Brain microvascular endothelial cell (primary cell): ENCODE measurements around the gene HS1BP3.
A peak's percentile ranks its signal among the peaks of the same experiment; 100 is the strongest.

Source experiments
- DNase-seq: peaks from one replicate; pipeline ENCODE4 v3.0.0-alpha.2; 2020
- H3K27ac ChIP-seq: fragments of 250-450 bp; sonication (Bioruptor Pico); 2 replicates; pipeline ENCODE4 v1.5.1; 2020; ENCODE audit warnings: mild to moderate bottlenecking, moderate library complexity
- H3K27me3 ChIP-seq: fragments of 250-450 bp; sonication (Bioruptor Pico); replicated peaks from 2 replicates; pipeline ENCODE4 v1.5.1; 2020; ENCODE audit warnings: mild to moderate bottlenecking
- H3K36me3 ChIP-seq: fragments of 250-450 bp; sonication (Bioruptor Pico); replicated peaks from 2 replicates; pipeline ENCODE4 v1.5.1; 2020; ENCODE audit warnings: mild to moderate bottlenecking
- H3K4me3 ChIP-seq: 2 replicates; pipeline ENCODE4 v1.5.1; 2011; ENCODE audit warnings: low read depth, mild to moderate bottlenecking, control low read depth, low read length, moderate library complexity
- CTCF ChIP-seq: IDR thresholded peaks from 2 replicates; pipeline ENCODE4 v1.5.1; 2011; ENCODE audit warnings: low read depth, mild to moderate bottlenecking, moderate library complexity, low read length, control low read depth, inconsistent platforms; ENCODE audit errors: missing control alignments
- in situ Hi-C: cut with HindIII; loops from 2 replicates; pipeline ENCODE4 v1.10.0; 2017; ENCODE audit warnings: low sequenced_read_pairs, low pct_ligation_motif_present

Gene HS1BP3

GRCh38 chr2:20606198-20606597 is 44.7 kb downstream of the HS1BP3 start:
- in situ Hi-C loops = no loop called here
- Histone ChIP-seq H3K36me3 (no peaks in the 10 kb centered on the region), H3K27ac (no peak overlapping the region), H3K4me3 (no peak overlapping the region), H3K27me3 (no peaks in the 10 kb centered on the region)
- DNase-seq = no peak
- no peak for TF ChIP-seq CTCF

- Histone ChIP-seq H3K36me3 (no peaks in the 10 kb centered on the region), H3K27ac (no peak overlapping the region), H3K4me3 (no peak overlapping the region), H3K27me3 (no peaks in the 10 kb centered on the region)
- DNase-seq = no peak
- in situ Hi-C loops = no loop called here
- no peak for TF ChIP-seq CTCF
These were observed 45.9 kb downstream of the HS1BP3 start for GRCh38 chr2:20604951-20605381.

GRCh38 chr2:20604401-20604911 is 46.4 kb downstream of the HS1BP3 start:
- H3K27ac ChIP-seq = no peak overlapping the region
- H3K27me3 ChIP-seq = no peaks in the 10 kb centered on the region
- H3K4me3 ChIP-seq = no peak overlapping the region
- TF ChIP-seq CTCF = no peak
- in situ Hi-C loops = no loop called here
- DNase-seq = no peak
- no peaks in the 10 kb centered on the region for H3K36me3 ChIP-seq

- in situ Hi-C loops = no loop called here
- Histone ChIP-seq H3K27me3 (no peaks in the 10 kb centered on the region), H3K4me3 (no peak overlapping the region), H3K27ac (no peak overlapping the region), H3K36me3 (no peaks in the 10 kb centered on the region)
- TF ChIP-seq CTCF = no peak
- DNase-seq = no peak
These were observed 47.1 kb downstream of the HS1BP3 start for GRCh38 chr2:20603791-20604190.

GRCh38 chr2:20602803-20603202 is 48.1 kb downstream of the HS1BP3 start:
- no peaks in the 10 kb centered on the region for H3K36me3 ChIP-seq
- no peak for TF ChIP-seq CTCF
- DNase-seq = no peak
- no peak overlapping the region for H3K27ac ChIP-seq
- in situ Hi-C loops = no loop called here
- H3K27me3 ChIP-seq = no peaks in the 10 kb centered on the region
- no peak overlapping the region for H3K4me3 ChIP-seq

- Histone ChIP-seq H3K27me3 (no peaks in the 10 kb centered on the region), H3K27ac (no peak overlapping the region), H3K36me3 (no peaks in the 10 kb centered on the region), H3K4me3 (no peak overlapping the region)
- no peak for DNase-seq
- in situ Hi-C loops = no loop called here
- TF ChIP-seq CTCF = peak; percentile 50
These were observed 50.1 kb downstream of the HS1BP3 start for GRCh38 chr2:20600756-20601325.
